GM10248 (cell line): ENCODE measurements around the gene SPG11.
A peak's percentile ranks its signal among the peaks of the same experiment; 100 is the strongest.
"Not testable (repeated sequence)": the region's sequence is repeated elsewhere in the genome, so short reads cannot be mapped to it uniquely, and the experiment has no call there.

Experiments used
- CTCF ChIA-PET: fragments of 300-600 bp; sonication (Branson Sonifier 250); formaldehyde crosslinking; extraction: SDS; loops from one replicate; lab custom pipeline; 2021; ENCODE audit warnings: antibody characterized with exemption; lab: Yijun Ruan, JAX
- POLR2A ChIA-PET: fragments of 350-650 bp; sonication (Branson Sonifier 250); formaldehyde crosslinking; extraction: SDS; loops from one replicate; lab custom pipeline; 2020; ENCODE audit warnings: antibody characterized with exemption; lab: Yijun Ruan, JAX
- DNase-seq: peaks from one replicate; pipeline ENCODE4 v3.0.0; 2012; ENCODE audit errors: extremely low spot score
- TF ChIP-seq, protein P1 (sequence below): IDR thresholded peaks from 2 replicates; pipeline ENCODE4 v1.5.1; 2012; ENCODE audit warnings: mild to moderate bottlenecking, low read depth; ENCODE audit errors: extremely low read depth, missing control alignments, control extremely low read depth

The SPG11 gene

GRCh38 chr15:44694416-44694815 is 31.0 kb upstream of the SPG11 start:
- ChIA-PET CTCF (interaction anchor here (1.3 kb wide), 1 partner anchor 12 kb away, joined by 7 read pairs; no protein-coding TSS in a partner anchor), POLR2A (interaction anchor here (0.8 kb wide), 1 partner anchor 17 kb away, joined by 3 read pairs; the partner anchor contains the start of genes B2M and PATL2)
- DNase-seq: no peak
- TF ChIP-seq, protein P1, sequence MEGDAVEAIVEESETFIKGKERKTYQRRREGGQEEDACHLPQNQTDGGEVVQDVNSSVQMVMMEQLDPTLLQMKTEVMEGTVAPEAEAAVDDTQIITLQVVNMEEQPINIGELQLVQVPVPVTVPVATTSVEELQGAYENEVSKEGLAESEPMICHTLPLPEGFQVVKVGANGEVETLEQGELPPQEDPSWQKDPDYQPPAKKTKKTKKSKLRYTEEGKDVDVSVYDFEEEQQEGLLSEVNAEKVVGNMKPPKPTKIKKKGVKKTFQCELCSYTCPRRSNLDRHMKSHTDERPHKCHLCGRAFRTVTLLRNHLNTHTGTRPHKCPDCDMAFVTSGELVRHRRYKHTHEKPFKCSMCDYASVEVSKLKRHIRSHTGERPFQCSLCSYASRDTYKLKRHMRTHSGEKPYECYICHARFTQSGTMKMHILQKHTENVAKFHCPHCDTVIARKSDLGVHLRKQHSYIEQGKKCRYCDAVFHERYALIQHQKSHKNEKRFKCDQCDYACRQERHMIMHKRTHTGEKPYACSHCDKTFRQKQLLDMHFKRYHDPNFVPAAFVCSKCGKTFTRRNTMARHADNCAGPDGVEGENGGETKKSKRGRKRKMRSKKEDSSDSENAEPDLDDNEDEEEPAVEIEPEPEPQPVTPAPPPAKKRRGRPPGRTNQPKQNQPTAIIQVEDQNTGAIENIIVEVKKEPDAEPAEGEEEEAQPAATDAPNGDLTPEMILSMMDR: no peak

DNA sequence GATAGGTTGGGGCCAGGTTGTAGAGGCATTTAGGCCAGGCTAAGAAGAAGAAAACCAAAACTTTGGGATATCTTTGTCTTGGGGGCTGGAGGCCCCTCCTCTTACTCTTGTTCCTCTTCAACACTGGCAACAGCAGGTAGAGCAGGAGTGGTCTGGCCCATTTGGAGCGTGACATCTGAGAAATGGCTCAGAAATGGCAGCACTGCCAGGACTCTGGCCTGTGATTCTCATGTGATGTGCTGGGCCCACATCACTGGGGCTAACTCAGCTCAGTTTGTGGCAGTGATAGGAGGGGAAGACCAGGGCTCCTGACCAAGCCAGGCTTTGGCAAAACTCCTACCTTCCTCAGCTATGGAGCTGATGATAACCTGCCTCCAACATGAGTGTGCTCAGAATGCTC is 29.2 kb upstream of the SPG11 start:
- POLR2A ChIA-PET: interaction anchor here (1.5 kb wide), 1 partner anchor 18 kb away, joined by 3 read pairs; the partner anchor contains the start of genes B2M and PATL2
- TF ChIP-seq, protein P1: no peak
- CTCF ChIA-PET: interaction anchor here (0.7 to 1.8 kb wide), 6 partner anchors 10 to 54 kb away, joined by 3 to 6 read pairs (median 4); no protein-coding TSS in a partner anchor
- no peak for DNase-seq

- DNase-seq: not testable (repeated sequence)
- ChIA-PET CTCF (interaction anchor here (0.7 to 1.9 kb wide), 5 partner anchors 13 to 27 kb away, joined by 3 to 8 read pairs (median 4); partner anchors contain the start of gene SPG11), POLR2A (interaction anchor here (0.6 to 0.7 kb wide), 2 partner anchors 9 to 16 kb away, joined by 3 to 4 read pairs; no protein-coding TSS in a partner anchor)
Observed at GRCh38 chr15:44690245-44690644, 26.8 kb upstream of the SPG11 start.

DNA sequence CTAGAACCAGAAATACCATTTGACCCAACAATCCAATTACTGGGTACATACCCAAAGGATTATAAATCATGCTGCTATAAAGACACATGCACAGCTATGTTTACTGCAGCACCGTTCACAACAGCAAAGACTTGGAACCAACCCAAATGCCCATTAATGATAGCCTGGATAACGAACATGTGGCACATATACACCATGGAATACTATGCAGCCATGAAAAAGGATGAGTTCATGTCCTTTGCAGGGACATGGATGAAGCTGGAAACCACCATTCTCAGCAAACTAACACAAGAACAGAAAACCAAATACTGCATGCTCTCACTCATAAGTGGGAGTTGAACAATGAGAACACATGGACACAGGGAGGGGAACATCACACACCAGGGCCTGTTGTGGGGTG is 25.9 kb upstream of the SPG11 start:
- DNase-seq, POLR2A ChIA-PET: not testable (repeated sequence)
- CTCF ChIA-PET: interaction anchor here (0.9 to 1.9 kb wide), 2 partner anchors 8 to 23 kb away, joined by 3 to 5 read pairs; no protein-coding TSS in a partner anchor

GRCh38 chr15:44682809-44683682 is 19.6 kb upstream of the SPG11 start:
- ChIA-PET POLR2A (interaction anchor here (0.7 to 2.2 kb wide), 3 partner anchors 20 to 44 kb away, joined by 3 to 10 read pairs (median 4); partner anchors contain the start of genes B2M, PATL2 and SPG11), CTCF (interaction anchor here (1.1 to 4.1 kb wide), 10 partner anchors 8 to 55 kb away, joined by 3 to 17 read pairs (median 6); partner anchors contain the start of genes B2M, PATL2 and SPG11)
- DNase-seq: not testable (repeated sequence)

DNA sequence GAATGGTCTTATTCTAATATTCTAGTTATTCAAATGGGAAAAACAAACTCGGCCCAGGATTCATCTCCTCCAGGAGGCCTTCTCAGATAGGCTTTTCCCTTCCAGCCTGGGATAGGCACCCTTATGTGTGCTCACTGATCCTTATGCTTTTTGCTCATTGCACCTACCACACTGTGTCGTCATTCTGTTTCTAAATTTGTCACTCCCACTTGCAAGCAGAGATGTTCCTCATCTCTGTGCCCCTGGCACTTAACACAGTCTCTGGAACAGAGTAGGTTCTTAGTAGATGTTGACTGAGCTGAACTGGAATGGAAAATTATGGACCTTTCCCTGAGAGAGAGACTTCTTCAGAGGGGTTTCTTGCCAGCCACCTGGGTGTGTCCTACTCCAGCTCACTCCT is 18.7 kb upstream of the SPG11 start:
- POLR2A ChIA-PET: interaction anchor here (1.0 to 2.2 kb wide), 2 partner anchors 19 to 29 kb away, joined by 3 to 10 read pairs; partner anchors contain the start of genes B2M, PATL2 and SPG11
- CTCF ChIA-PET: interaction anchor here (1.1 to 4.1 kb wide), 8 partner anchors 10 to 56 kb away, joined by 3 to 17 read pairs (median 7); partner anchors contain the start of genes B2M, PATL2 and SPG11
- TF ChIP-seq, protein P1: no peak
- DNase-seq: peak; percentile 5

- TF ChIP-seq, protein P1: no peak
- POLR2A ChIA-PET: interaction anchor here (1.0 kb wide), 1 partner anchor 36 kb away, joined by 9 read pairs; no protein-coding TSS in a partner anchor
- CTCF ChIA-PET: interaction anchor here (1.1 to 3.0 kb wide), 5 partner anchors 10 to 34 kb away, joined by 3 to 28 read pairs (median 7); partner anchors contain the start of genes B2M, PATL2 and SPG11
- no peak for DNase-seq
Observed at GRCh38 chr15:44676676-44677075, 13.2 kb upstream of the SPG11 start.
